Small intestine (tissue), 7 donors: ENCODE measurements around the gene CCDC88B. TPM values are rescaled to one million over a fixed set of nuclear protein-coding genes. Genes with fewer than 3 reads are reported as not detected.

Experiments
- DNase-seq, 2 donors: peaks; one replicate each; pipeline versions ENCODE4 v3.0.0 to v3.0.0-alpha.2; 2013
- FAIRE-seq: peaks from 2 replicates; lab custom pipeline; 2012; peaks lifted over from hg19 to GRCh38; lab: Jason Lieb, UNC
- H3K27ac ChIP-seq, 3 donors: one replicate each; pipeline ENCODE4 v1.5.1; 2013; ENCODE audit warnings: low read length in 2 of 3, mild to moderate bottlenecking in 2 of 3, control low read depth in 1 of 3, inconsistent platforms in 1 of 3, low read depth in 1 of 3, moderate library complexity in 1 of 3
- H3K27me3 ChIP-seq, 3 donors: one replicate each; pipeline ENCODE4 v1.6.1; 2013; ENCODE audit warnings: low read length in 3 of 3, inconsistent platforms in 1 of 3; ENCODE audit not compliant: control insufficient read depth in 3 of 3, insufficient read depth in 3 of 3
- H3K36me3 ChIP-seq, 3 donors: one replicate each; pipeline ENCODE4 v1.6.1; 2013; ENCODE audit warnings: low read length in 3 of 3, inconsistent platforms in 1 of 3, low read depth in 1 of 3, mild to moderate bottlenecking in 1 of 3, moderate library complexity in 1 of 3; ENCODE audit not compliant: control insufficient read depth in 3 of 3, insufficient read depth in 2 of 3
- H3K4me1 ChIP-seq, 3 donors: one replicate each; pipeline ENCODE4 v1.6.1; 2013; ENCODE audit warnings: low read length in 2 of 3, inconsistent platforms in 1 of 3, low read depth in 1 of 3, mild to moderate bottlenecking in 1 of 3, moderate library complexity in 1 of 3; ENCODE audit not compliant: control insufficient read depth in 3 of 3, insufficient read depth in 2 of 3
- H3K4me3 ChIP-seq, 3 donors: one replicate each; pipeline ENCODE4 v1.5.1; 2013; ENCODE audit warnings: low read length in 3 of 3, control low read depth in 1 of 3, inconsistent platforms in 1 of 3, low read depth in 1 of 3, mild to moderate bottlenecking in 1 of 3, moderate library complexity in 1 of 3
- H3K9me3 ChIP-seq, 2 donors: one replicate each; pipeline ENCODE4 v1.6.1; 2013; ENCODE audit warnings: low read depth in 1 of 2, low read length in 1 of 2; ENCODE audit not compliant: control insufficient read depth in 2 of 2, insufficient read depth in 1 of 2
- WGBS, 3 donors: extraction: QIAGEN DNeasy Blood & Tissue Kit; methylation state at CpG; one replicate each; pipeline ENCODE4 v1.1.7; 2013; 5-methylcytosine and 5-hydroxymethylcytosine counted together
- polyA plus RNA-seq, 4 donors: library from polyadenylated mRNA; stranded (reverse) in 3 of 4; unstranded in 1 of 4; fragments of 200-250 nt in 3 of 4; fragments of 120-200 nt in 1 of 4; gene quantifications; one replicate each; pipeline versions ENCODE4 v1.2.1 to v1.2.3, GENCODE V29; 2013
- donor health status: healthy with polysubstance abuse.
- donor health status: control.
- donor health status: control.
- donor health status: Bipolar disorder and iron deficiency.
- donor health status: healthy.

Gene CCDC88B
- polyA plus RNA-seq, 4 donors: 13.7 to 363 (median 89.8) TPM

GRCh38 chr11:64382586-64382985 is 42.6 kb downstream of the CCDC88B start:
- no peak for FAIRE-seq
- WGBS, 3 donors: 41 to 67% (median 44%) methylated on average over 8 of the region's 8 CpGs
- no peak for DNase-seq
- Histone ChIP-seq H3K4me1 (peaks cover 0 to 3% (median 0%) of the 10 kb centered on the region in 3 donors), H3K4me3 (no peak overlapping the region), H3K27ac (no peak overlapping the region), H3K9me3 (no peaks in the 10 kb centered on the region), H3K36me3 (no peaks in the 10 kb centered on the region), H3K27me3 (peaks cover 0 to 15% (median 0%) of the 10 kb centered on the region in 3 donors)

- no peaks in the 10 kb centered on the region for H3K36me3 ChIP-seq
- DNase-seq: no peak
- 34 to 95% (median 45%) methylated on average over 1 to 2 of the region's 2 CpGs for WGBS, 3 donors
- H3K4me1 ChIP-seq: peaks cover 0 to 3% (median 0%) of the 10 kb centered on the region in 3 donors
- H3K27me3 ChIP-seq: peaks cover 0 to 15% (median 0%) of the 10 kb centered on the region in 3 donors
- peaks cover 0 to 3% of the 10 kb centered on the region in 2 donors for H3K9me3 ChIP-seq
- no peak overlapping the region for H3K27ac ChIP-seq
- no peak for FAIRE-seq
- H3K4me3 ChIP-seq: no peak overlapping the region
Measured at GRCh38 chr11:64383580-64383979, 43.6 kb downstream of the CCDC88B start.

- H3K4me3 ChIP-seq: no peak overlapping the region
- H3K4me1 ChIP-seq: peaks cover 0 to 3% (median 0%) of the 10 kb centered on the region in 3 donors
- DNase-seq: peak in 1 of 2 donors; percentile 22
- FAIRE-seq: no peak
- H3K9me3 ChIP-seq: peaks cover 0 to 3% of the 10 kb centered on the region in 2 donors
- 34 to 59% (median 40%) methylated on average over 17 of the region's 17 CpGs for WGBS, 3 donors
- H3K27me3 ChIP-seq: peaks cover 0 to 15% (median 0%) of the 10 kb centered on the region in 3 donors
- H3K27ac ChIP-seq: no peak overlapping the region
- no peaks in the 10 kb centered on the region for H3K36me3 ChIP-seq
Measured at GRCh38 chr11:64384028-64384737, 44.2 kb downstream of the CCDC88B start.

- H3K4me3 ChIP-seq: no peak overlapping the region
- no peak for DNase-seq
- no peak for FAIRE-seq
- WGBS, 3 donors: 65 to 85% (median 81%) methylated on average over 15 of the region's 15 CpGs
- H3K9me3 ChIP-seq: peaks cover 0 to 3% of the 10 kb centered on the region in 2 donors
- H3K4me1 ChIP-seq: peaks cover 0 to 3% (median 0%) of the 10 kb centered on the region in 3 donors
- no peaks in the 10 kb centered on the region for H3K36me3 ChIP-seq
- H3K27ac ChIP-seq: no peak overlapping the region
- H3K27me3 ChIP-seq: peaks cover 0 to 21% (median 0%) of the 10 kb centered on the region in 3 donors
Measured at GRCh38 chr11:64384981-64385944, 45.3 kb downstream of the CCDC88B start.

- H3K36me3 ChIP-seq: no peaks in the 10 kb centered on the region
- DNase-seq (no peak), FAIRE-seq (no peak)
- H3K27me3 ChIP-seq: peaks cover 0 to 21% (median 0%) of the 10 kb centered on the region in 3 donors
- H3K4me3 ChIP-seq: no peak overlapping the region
- 81 to 85% (median 82%) methylated on average over 11 of the region's 11 CpGs for WGBS, 3 donors
- no peak overlapping the region for H3K27ac ChIP-seq
- H3K9me3 ChIP-seq: peaks cover 0 to 3% of the 10 kb centered on the region in 2 donors
- peaks cover 0 to 3% (median 0%) of the 10 kb centered on the region in 3 donors for H3K4me1 ChIP-seq
Measured at GRCh38 chr11:64385945-64386704, 46.1 kb downstream of the CCDC88B start.

GRCh38 chr11:64387916-64388315 is 47.9 kb downstream of the CCDC88B start:
- no peak for FAIRE-seq
- H3K9me3 ChIP-seq: peaks cover 0 to 3% of the 10 kb centered on the region in 2 donors
- no peaks in the 10 kb centered on the region for H3K36me3 ChIP-seq
- H3K27ac ChIP-seq: no peak overlapping the region
- DNase-seq: no peak
- peaks cover 0 to 19% (median 0%) of the 10 kb centered on the region in 3 donors for H3K27me3 ChIP-seq
- H3K4me1 ChIP-seq: peaks cover 0 to 3% (median 0%) of the 10 kb centered on the region in 3 donors
- no peak overlapping the region for H3K4me3 ChIP-seq

GRCh38 chr11:64388894-64389293 is 48.9 kb downstream of the CCDC88B start:
- peaks cover 0 to 3% (median 0%) of the 10 kb centered on the region in 3 donors for H3K4me1 ChIP-seq
- no peak overlapping the region for H3K4me3 ChIP-seq
- H3K36me3 ChIP-seq: no peaks in the 10 kb centered on the region
- no peak overlapping the region for H3K27ac ChIP-seq
- no peak for DNase-seq
- H3K9me3 ChIP-seq: peaks cover 0 to 3% of the 10 kb centered on the region in 2 donors
- peaks cover 0 to 12% (median 0%) of the 10 kb centered on the region in 3 donors for H3K27me3 ChIP-seq
- no peak for FAIRE-seq
- WGBS, 3 donors: 50 to 76% (median 70%) methylated on average over 10 of the region's 10 CpGs
